CD4-positive, alpha-beta T cell treated with Interleukin-12 subunit alpha and Interleukin-12 subunit beta, for 1 hour (primary cell): ENCODE results near the gene GNAO1.

ENCODE experiments used
- DNase-seq: peaks from one replicate; pipeline ENCODE4 v3.0.0-alpha.2; 2020

Gene GNAO1

GRCh38 chr16:56191156-56191815 is at the start of gene GNAO1:
TSS of gene GNAO1 (plus strand) at chr16:56191489. CDS start at chr16:56192236, 747 bp downstream.
- peak; percentile 84 for DNase-seq

GRCh38 chr16:56143666-56144065 is 47.6 kb upstream of the GNAO1 start:
- DNase-seq = no peak

- DNase-seq = no peak
Measured at GRCh38 chr16:56145369-56145768, 45.9 kb upstream of the GNAO1 start.

- DNase-seq = no peak
Measured at GRCh38 chr16:56151621-56152020, 39.7 kb upstream of the GNAO1 start.

GRCh38 chr16:56161658-56162057 is 29.6 kb upstream of the GNAO1 start:
- DNase-seq = no peak

- DNase-seq = no peak
Measured at GRCh38 chr16:56163089-56163488, 28.2 kb upstream of the GNAO1 start.

GRCh38 chr16:56163938-56164337 is 27.4 kb upstream of the GNAO1 start:
- DNase-seq = no peak

- DNase-seq = no peak
Measured at GRCh38 chr16:56164636-56165035, 26.7 kb upstream of the GNAO1 start.

GRCh38 chr16:56174411-56174810 is 16.9 kb upstream of the GNAO1 start:
- DNase-seq = no peak

GRCh38 chr16:56181401-56181800 is 9.9 kb upstream of the GNAO1 start:
- no peak for DNase-seq

GRCh38 chr16:56183266-56183665 is 8.0 kb upstream of the GNAO1 start:
- no peak for DNase-seq

GRCh38 chr16:56190048-56190676 is 1.1 kb upstream of the GNAO1 start:
- no peak for DNase-seq

GRCh38 chr16:56190677-56191155 is 573 bp upstream of the GNAO1 start:
- no peak for DNase-seq

GRCh38 chr16:56191835-56192634 is 746 bp downstream of the GNAO1 start:
- DNase-seq = no peak

GRCh38 chr16:56192635-56192945 is 1.3 kb downstream of the GNAO1 start:
- DNase-seq = no peak

GRCh38 chr16:56192986-56193945 is 2.0 kb downstream of the GNAO1 start:
- DNase-seq = no peak

- DNase-seq = peak; percentile 80
Measured at GRCh38 chr16:56193951-56194726, 2.9 kb downstream of the GNAO1 start.

- DNase-seq = no peak
Measured at GRCh38 chr16:56195151-56195550, 3.9 kb downstream of the GNAO1 start.

- DNase-seq = no peak
Measured at GRCh38 chr16:56196381-56196780, 5.1 kb downstream of the GNAO1 start.

- DNase-seq = no peak
Measured at GRCh38 chr16:56197192-56197992, 6.1 kb downstream of the GNAO1 start.
